Astrocyte (in vitro differentiated cells and primary cell): ENCODE measurements around the gene PCSK5. TPM values are rescaled to one million over a fixed set of nuclear protein-coding genes. Genes with fewer than 3 reads are reported as not detected.

ENCODE experiments used
- DNase-seq: peaks from one replicate; pipeline ENCODE4 v3.0.0-alpha.2; 2010; ENCODE audit warnings: low read depth
- FAIRE-seq: peaks from 2 replicates; lab custom pipeline; 2011; peaks lifted over from hg19 to GRCh38; lab: Jason Lieb, UNC
- H2AFZ ChIP-seq: 2 replicates; pipeline ENCODE4 v1.6.0; 2012; ENCODE audit warnings: low read depth, low read length, inconsistent platforms
- H3K27ac ChIP-seq: 2 replicates; pipeline ENCODE4 v1.5.1; 2011; ENCODE audit warnings: low read depth, low read length, inconsistent platforms
- H3K27me3 ChIP-seq: 2 replicates; pipeline ENCODE4 v1.6.0; 2011; ENCODE audit warnings: low read length, inconsistent platforms; ENCODE audit not compliant: insufficient read depth
- H3K36me3 ChIP-seq: 2 replicates; pipeline ENCODE4 v1.5.1; 2011; ENCODE audit warnings: low read length, inconsistent platforms; ENCODE audit not compliant: insufficient read depth
- H3K4me1 ChIP-seq: 2 replicates; pipeline ENCODE4 v1.5.1; 2011; ENCODE audit warnings: low read length, inconsistent platforms; ENCODE audit not compliant: insufficient read depth
- H3K4me2 ChIP-seq: 2 replicates; pipeline ENCODE4 v1.6.0; 2012; ENCODE audit warnings: low read length, inconsistent platforms
- H3K4me3 ChIP-seq: 2 replicates; pipeline ENCODE4 v1.5.1; 2011; ENCODE audit warnings: low read depth, mild to moderate bottlenecking, low read length, inconsistent platforms; ENCODE audit not compliant: insufficient read depth
- H3K79me2 ChIP-seq: 2 replicates; pipeline ENCODE4 v1.6.0; 2012; ENCODE audit warnings: mild to moderate bottlenecking, low read length, inconsistent platforms; ENCODE audit not compliant: insufficient read depth
- H3K9ac ChIP-seq: 2 replicates; pipeline ENCODE4 v1.6.0; 2012; ENCODE audit warnings: mild to moderate bottlenecking, low read length, inconsistent platforms
- H3K9me3 ChIP-seq: 2 replicates; pipeline ENCODE4 v1.5.1; 2012; ENCODE audit warnings: low read depth, mild to moderate bottlenecking, low read length, inconsistent platforms; ENCODE audit not compliant: insufficient read depth
- H4K20me1 ChIP-seq: 2 replicates; pipeline ENCODE4 v1.6.0; 2012; ENCODE audit warnings: low read length, inconsistent platforms; ENCODE audit not compliant: insufficient read depth
- H3K27ac Mint-ChIP-seq: one replicate; pipeline ENCODE4 v1.8.0; 2021; ENCODE audit warnings: mild to moderate bottlenecking, mixed read lengths; ENCODE audit not compliant: unreplicated experiment
- H3K27me3 Mint-ChIP-seq: one replicate; pipeline ENCODE4 v1.8.0; 2021; ENCODE audit warnings: low read depth, mixed read lengths; ENCODE audit not compliant: unreplicated experiment
- H3K36me3 Mint-ChIP-seq: one replicate; pipeline ENCODE4 v1.8.0; 2021; ENCODE audit warnings: low read depth, mixed read lengths; ENCODE audit not compliant: unreplicated experiment
- H3K4me1 Mint-ChIP-seq: one replicate; pipeline ENCODE4 v1.8.0; 2021; ENCODE audit warnings: low read depth, mixed read lengths; ENCODE audit not compliant: unreplicated experiment
- H3K4me3 Mint-ChIP-seq: one replicate; pipeline ENCODE4 v1.8.0; 2021; ENCODE audit warnings: mild to moderate bottlenecking, moderate library complexity, mixed read lengths; ENCODE audit not compliant: unreplicated experiment
- H3K9me3 Mint-ChIP-seq: one replicate; pipeline ENCODE4 v1.8.0; 2021; ENCODE audit warnings: mild to moderate bottlenecking, mixed read lengths; ENCODE audit not compliant: unreplicated experiment
- CTCF ChIP-seq: IDR thresholded peaks from 2 replicates; pipeline ENCODE4 v1.5.1; 2011; ENCODE audit warnings: low read depth, mild to moderate bottlenecking, inconsistent platforms, low read length, moderate library complexity; ENCODE audit not compliant: insufficient read depth
- EZH2 ChIP-seq: IDR thresholded peaks from 2 replicates; pipeline ENCODE4 v1.6.1; 2012; ENCODE audit warnings: mild to moderate bottlenecking, low read length, inconsistent platforms; ENCODE audit not compliant: insufficient read depth
- total RNA-seq: library from RNA; stranded (reverse); gene quantifications from 2 replicates; pipeline ENCODE4 v1.2.1, GENCODE V29; 2021

The PCSK5 gene
- total RNA-seq, 1 donor from 2014 or later: 13.1 TPM

DNA sequence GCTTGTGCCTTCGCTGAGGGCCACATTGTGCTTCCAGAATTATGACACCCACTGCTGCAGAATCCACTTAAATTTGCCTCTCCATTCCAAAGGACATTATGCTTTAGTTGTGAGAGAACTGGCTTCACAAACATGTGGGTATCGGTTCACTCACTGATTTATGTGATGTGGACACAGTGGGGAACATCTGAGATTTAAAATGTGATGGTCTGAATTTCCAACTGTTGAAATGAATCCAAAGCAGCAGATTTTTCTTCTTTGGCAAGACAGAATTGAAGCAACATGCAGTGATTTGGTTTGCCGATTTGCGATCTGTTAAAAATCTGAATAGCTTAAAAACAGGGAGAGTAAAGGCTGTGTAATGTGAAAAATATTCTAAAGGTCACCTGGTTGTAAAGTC is 20.3 kb downstream of the PCSK5 start:
- FAIRE-seq (no peak), DNase-seq (no peak)
- Mint-ChIP-seq H3K27ac (no peak overlapping the region), H3K4me3 (no peak overlapping the region), H3K36me3 (no peaks in the 10 kb centered on the region), H3K4me1 (peaks cover 11% of the 10 kb centered on the region), H3K27me3 (no peaks in the 10 kb centered on the region), H3K9me3 (no peaks in the 10 kb centered on the region)
- Histone ChIP-seq H3K79me2 (peaks cover 14% of the 10 kb centered on the region), H3K9ac (no peak overlapping the region), H3K27me3 (no peaks in the 10 kb centered on the region), H3K36me3 (no peaks in the 10 kb centered on the region), H3K9me3 (no peaks in the 10 kb centered on the region), H4K20me1 (peaks cover 12% of the 10 kb centered on the region), H3K4me2 (no peak overlapping the region), H3K4me1 (no peaks in the 10 kb centered on the region), H3K4me3 (no peak overlapping the region), H3K27ac (no peak overlapping the region), H2AFZ (no peak overlapping the region)
- TF ChIP-seq CTCF: no peak
- TF ChIP-seq EZH2: no peak

GRCh38 chr9:75911390-75911789 is 20.9 kb downstream of the PCSK5 start:
- H3K27ac Mint-ChIP-seq: no peak overlapping the region
- H2AFZ ChIP-seq: no peak overlapping the region
- H4K20me1 ChIP-seq: peaks cover 12% of the 10 kb centered on the region
- H3K4me3 Mint-ChIP-seq: no peak overlapping the region
- H3K27me3 Mint-ChIP-seq: no peaks in the 10 kb centered on the region
- peaks cover 11% of the 10 kb centered on the region for H3K4me1 Mint-ChIP-seq
- H3K4me2 ChIP-seq: no peak overlapping the region
- H3K79me2 ChIP-seq: peaks cover 14% of the 10 kb centered on the region
- no peaks in the 10 kb centered on the region for H3K4me1 ChIP-seq
- no peak overlapping the region for H3K9ac ChIP-seq
- no peak overlapping the region for H3K27ac ChIP-seq
- no peaks in the 10 kb centered on the region for H3K36me3 ChIP-seq
- H3K9me3 Mint-ChIP-seq: no peaks in the 10 kb centered on the region
- DNase-seq (no peak), FAIRE-seq (no peak)
- TF ChIP-seq CTCF (no peak), EZH2 (no peak)
- no peaks in the 10 kb centered on the region for H3K9me3 ChIP-seq
- H3K27me3 ChIP-seq: no peaks in the 10 kb centered on the region
- H3K36me3 Mint-ChIP-seq: no peaks in the 10 kb centered on the region
- no peak overlapping the region for H3K4me3 ChIP-seq

- no peak overlapping the region for H3K27ac Mint-ChIP-seq
- no peaks in the 10 kb centered on the region for H3K36me3 Mint-ChIP-seq
- TF ChIP-seq CTCF: no peak
- no peak for TF ChIP-seq EZH2
- DNase-seq (no peak), FAIRE-seq (no peak)
- no peaks in the 10 kb centered on the region for H3K4me1 ChIP-seq
- no peak overlapping the region for H3K9ac ChIP-seq
- no peak overlapping the region for H3K4me3 Mint-ChIP-seq
- no peaks in the 10 kb centered on the region for H3K27me3 Mint-ChIP-seq
- peaks cover 6% of the 10 kb centered on the region for H3K4me1 Mint-ChIP-seq
- H3K27me3 ChIP-seq: no peaks in the 10 kb centered on the region
- no peaks in the 10 kb centered on the region for H3K9me3 ChIP-seq
- H2AFZ ChIP-seq: no peak overlapping the region
- no peaks in the 10 kb centered on the region for H3K9me3 Mint-ChIP-seq
- peaks cover 12% of the 10 kb centered on the region for H4K20me1 ChIP-seq
- no peak overlapping the region for H3K4me3 ChIP-seq
- no peaks in the 10 kb centered on the region for H3K36me3 ChIP-seq
- peaks cover 14% of the 10 kb centered on the region for H3K79me2 ChIP-seq
- H3K27ac ChIP-seq: no peak overlapping the region
- H3K4me2 ChIP-seq: no peak overlapping the region
Measured at GRCh38 chr9:75912951-75913350, 22.5 kb downstream of the PCSK5 start.
